ENCODE measurements around the gene PDHB. TPM values are rescaled to one million over a fixed set of nuclear protein-coding genes. Genes with fewer than 3 reads are reported as not detected.

Gene PDHB
- total and polyA plus RNA-seq, 10 of the 15 experiments (the other 5 are each of a cell fraction or from before 2014, with no cell fraction given): 62.9 to 224 (median 93.2) TPM

DNA sequence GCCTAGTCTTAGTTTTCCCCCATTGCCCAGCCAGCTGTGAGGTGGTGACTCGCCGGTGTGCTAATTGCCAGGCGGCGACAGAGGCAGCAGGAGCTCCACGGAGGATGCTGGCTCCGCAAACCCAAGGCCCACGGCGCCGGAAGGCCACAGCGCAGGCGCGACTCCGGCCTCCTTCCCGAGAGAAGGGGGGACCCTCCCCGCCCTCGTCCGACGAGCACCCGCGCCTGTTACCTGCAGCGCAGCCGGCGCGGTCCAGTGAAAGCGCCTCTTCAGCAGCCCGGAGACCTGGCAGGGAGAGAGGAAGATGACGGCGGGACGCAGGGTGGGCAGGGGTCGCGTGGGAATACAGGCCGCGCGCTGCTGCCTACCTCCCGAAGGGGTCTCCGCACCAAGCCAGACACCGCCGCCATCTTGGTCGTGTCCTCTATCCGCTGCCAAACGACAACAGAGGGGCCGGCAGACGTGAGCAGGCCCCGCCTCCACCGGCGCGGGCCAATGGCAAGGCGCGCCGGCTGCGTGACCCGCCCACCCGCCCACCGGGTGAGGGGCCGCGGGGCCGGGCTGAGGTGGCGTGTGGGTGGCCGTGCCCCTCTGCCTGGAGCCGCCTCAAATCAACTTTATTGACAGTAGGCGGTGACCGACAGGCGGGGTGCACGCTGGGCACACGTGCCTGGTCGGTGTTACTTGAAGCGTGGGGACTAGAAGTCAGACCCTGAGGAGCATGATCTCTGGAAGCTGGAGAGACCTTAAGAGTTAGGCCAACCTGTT is at the start of gene PDHB (continued):
- TF ChIP-seq MEF2A (IDR thresholded peaks at IDR 0.05; ENCODE audit: insufficient read depth, low read depth, low read length): no peak
- TF ChIP-seq, protein P1, sequence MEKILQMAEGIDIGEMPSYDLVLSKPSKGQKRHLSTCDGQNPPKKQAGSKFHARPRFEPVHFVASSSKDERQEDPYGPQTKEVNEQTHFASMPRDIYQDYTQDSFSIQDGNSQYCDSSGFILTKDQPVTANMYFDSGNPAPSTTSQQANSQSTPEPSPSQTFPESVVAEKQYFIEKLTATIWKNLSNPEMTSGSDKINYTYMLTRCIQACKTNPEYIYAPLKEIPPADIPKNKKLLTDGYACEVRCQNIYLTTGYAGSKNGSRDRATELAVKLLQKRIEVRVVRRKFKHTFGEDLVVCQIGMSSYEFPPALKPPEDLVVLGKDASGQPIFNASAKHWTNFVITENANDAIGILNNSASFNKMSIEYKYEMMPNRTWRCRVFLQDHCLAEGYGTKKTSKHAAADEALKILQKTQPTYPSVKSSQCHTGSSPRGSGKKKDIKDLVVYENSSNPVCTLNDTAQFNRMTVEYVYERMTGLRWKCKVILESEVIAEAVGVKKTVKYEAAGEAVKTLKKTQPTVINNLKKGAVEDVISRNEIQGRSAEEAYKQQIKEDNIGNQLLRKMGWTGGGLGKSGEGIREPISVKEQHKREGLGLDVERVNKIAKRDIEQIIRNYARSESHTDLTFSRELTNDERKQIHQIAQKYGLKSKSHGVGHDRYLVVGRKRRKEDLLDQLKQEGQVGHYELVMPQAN (conservative IDR thresholded peaks at IDR 0.05): peak; percentile 81
- TF ChIP-seq TCF3 (IDR thresholded peaks at IDR 0.05; ENCODE audit: borderline replicate concordance, insufficient read depth, low read depth, low read length): no peak
- TF ChIP-seq, protein P2, sequence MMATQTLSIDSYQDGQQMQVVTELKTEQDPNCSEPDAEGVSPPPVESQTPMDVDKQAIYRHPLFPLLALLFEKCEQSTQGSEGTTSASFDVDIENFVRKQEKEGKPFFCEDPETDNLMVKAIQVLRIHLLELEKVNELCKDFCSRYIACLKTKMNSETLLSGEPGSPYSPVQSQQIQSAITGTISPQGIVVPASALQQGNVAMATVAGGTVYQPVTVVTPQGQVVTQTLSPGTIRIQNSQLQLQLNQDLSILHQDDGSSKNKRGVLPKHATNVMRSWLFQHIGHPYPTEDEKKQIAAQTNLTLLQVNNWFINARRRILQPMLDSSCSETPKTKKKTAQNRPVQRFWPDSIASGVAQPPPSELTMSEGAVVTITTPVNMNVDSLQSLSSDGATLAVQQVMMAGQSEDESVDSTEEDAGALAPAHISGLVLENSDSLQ (IDR thresholded peaks at IDR 0.05): peak; percentile 91
- no peak for TF ChIP-seq ZNF622 (IDR thresholded peaks at IDR 0.05)
- TF ChIP-seq NFYA (IDR thresholded peaks at IDR 0.05; ENCODE audit: borderline replicate concordance, low read depth, low read length): no peak
- TF ChIP-seq, protein P3, sequence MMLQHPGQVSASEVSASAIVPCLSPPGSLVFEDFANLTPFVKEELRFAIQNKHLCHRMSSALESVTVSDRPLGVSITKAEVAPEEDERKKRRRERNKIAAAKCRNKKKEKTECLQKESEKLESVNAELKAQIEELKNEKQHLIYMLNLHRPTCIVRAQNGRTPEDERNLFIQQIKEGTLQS (IDR thresholded peaks at IDR 0.05; ENCODE audit: borderline replicate concordance, extremely low read depth, low read depth, low read length): no peak
- TF ChIP-seq, protein P4, sequence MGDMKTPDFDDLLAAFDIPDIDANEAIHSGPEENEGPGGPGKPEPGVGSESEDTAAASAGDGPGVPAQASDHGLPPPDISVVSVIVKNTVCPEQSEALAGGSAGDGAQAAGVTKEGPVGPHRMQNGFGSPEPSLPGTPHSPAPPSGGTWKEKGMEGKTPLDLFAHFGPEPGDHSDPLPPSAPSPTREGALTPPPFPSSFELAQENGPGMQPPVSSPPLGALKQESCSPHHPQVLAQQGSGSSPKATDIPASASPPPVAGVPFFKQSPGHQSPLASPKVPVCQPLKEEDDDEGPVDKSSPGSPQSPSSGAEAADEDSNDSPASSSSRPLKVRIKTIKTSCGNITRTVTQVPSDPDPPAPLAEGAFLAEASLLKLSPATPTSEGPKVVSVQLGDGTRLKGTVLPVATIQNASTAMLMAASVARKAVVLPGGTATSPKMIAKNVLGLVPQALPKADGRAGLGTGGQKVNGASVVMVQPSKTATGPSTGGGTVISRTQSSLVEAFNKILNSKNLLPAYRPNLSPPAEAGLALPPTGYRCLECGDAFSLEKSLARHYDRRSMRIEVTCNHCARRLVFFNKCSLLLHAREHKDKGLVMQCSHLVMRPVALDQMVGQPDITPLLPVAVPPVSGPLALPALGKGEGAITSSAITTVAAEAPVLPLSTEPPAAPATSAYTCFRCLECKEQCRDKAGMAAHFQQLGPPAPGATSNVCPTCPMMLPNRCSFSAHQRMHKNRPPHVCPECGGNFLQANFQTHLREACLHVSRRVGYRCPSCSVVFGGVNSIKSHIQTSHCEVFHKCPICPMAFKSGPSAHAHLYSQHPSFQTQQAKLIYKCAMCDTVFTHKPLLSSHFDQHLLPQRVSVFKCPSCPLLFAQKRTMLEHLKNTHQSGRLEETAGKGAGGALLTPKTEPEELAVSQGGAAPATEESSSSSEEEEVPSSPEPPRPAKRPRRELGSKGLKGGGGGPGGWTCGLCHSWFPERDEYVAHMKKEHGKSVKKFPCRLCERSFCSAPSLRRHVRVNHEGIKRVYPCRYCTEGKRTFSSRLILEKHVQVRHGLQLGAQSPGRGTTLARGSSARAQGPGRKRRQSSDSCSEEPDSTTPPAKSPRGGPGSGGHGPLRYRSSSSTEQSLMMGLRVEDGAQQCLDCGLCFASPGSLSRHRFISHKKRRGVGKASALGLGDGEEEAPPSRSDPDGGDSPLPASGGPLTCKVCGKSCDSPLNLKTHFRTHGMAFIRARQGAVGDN (IDR thresholded peaks at IDR 0.05): peak; percentile 79
- TF ChIP-seq, protein P5, sequence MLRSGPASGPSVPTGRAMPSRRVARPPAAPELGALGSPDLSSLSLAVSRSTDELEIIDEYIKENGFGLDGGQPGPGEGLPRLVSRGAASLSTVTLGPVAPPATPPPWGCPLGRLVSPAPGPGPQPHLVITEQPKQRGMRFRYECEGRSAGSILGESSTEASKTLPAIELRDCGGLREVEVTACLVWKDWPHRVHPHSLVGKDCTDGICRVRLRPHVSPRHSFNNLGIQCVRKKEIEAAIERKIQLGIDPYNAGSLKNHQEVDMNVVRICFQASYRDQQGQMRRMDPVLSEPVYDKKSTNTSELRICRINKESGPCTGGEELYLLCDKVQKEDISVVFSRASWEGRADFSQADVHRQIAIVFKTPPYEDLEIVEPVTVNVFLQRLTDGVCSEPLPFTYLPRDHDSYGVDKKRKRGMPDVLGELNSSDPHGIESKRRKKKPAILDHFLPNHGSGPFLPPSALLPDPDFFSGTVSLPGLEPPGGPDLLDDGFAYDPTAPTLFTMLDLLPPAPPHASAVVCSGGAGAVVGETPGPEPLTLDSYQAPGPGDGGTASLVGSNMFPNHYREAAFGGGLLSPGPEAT (IDR thresholded peaks at IDR 0.05; ENCODE audit: low read depth): peak; percentile 78
- TF ChIP-seq CHD2 (IDR thresholded peaks at IDR 0.05; ENCODE audit: borderline replicate concordance, low read depth, low read length): 0 out of 2 replicates have a peak, but pooled peaks have one; percentile 24
- no peak for TF ChIP-seq KLF5 (IDR thresholded peaks at IDR 0.05; ENCODE audit: partially characterized antibody)
- TF ChIP-seq, protein P6, sequence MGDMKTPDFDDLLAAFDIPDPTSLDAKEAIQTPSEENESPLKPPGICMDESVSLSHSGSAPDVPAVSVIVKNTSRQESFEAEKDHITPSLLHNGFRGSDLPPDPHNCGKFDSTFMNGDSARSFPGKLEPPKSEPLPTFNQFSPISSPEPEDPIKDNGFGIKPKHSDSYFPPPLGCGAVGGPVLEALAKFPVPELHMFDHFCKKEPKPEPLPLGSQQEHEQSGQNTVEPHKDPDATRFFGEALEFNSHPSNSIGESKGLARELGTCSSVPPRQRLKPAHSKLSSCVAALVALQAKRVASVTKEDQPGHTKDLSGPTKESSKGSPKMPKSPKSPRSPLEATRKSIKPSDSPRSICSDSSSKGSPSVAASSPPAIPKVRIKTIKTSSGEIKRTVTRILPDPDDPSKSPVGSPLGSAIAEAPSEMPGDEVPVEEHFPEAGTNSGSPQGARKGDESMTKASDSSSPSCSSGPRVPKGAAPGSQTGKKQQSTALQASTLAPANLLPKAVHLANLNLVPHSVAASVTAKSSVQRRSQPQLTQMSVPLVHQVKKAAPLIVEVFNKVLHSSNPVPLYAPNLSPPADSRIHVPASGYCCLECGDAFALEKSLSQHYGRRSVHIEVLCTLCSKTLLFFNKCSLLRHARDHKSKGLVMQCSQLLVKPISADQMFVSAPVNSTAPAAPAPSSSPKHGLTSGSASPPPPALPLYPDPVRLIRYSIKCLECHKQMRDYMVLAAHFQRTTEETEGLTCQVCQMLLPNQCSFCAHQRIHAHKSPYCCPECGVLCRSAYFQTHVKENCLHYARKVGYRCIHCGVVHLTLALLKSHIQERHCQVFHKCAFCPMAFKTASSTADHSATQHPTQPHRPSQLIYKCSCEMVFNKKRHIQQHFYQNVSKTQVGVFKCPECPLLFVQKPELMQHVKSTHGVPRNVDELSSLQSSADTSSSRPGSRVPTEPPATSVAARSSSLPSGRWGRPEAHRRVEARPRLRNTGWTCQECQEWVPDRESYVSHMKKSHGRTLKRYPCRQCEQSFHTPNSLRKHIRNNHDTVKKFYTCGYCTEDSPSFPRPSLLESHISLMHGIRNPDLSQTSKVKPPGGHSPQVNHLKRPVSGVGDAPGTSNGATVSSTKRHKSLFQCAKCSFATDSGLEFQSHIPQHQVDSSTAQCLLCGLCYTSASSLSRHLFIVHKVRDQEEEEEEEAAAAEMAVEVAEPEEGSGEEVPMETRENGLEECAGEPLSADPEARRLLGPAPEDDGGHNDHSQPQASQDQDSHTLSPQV (IDR thresholded peaks at IDR 0.05): peak; percentile 70; the same call in 1 of the 2 replicates
- peak; percentile 51 for TF ChIP-seq CREM (IDR thresholded peaks at IDR 0.05; ENCODE audit: low read depth)
- TF ChIP-seq CREB1 (IDR thresholded peaks at IDR 0.05; ENCODE audit: low read depth): peak; percentile 53; the same call in 1 of the 2 replicates
- TF ChIP-seq CBFB (IDR thresholded peaks at IDR 0.05; ENCODE audit: low read depth): no peak

All from GM12878 (cell line).